CD14-positive monocyte (primary cell): Measurements from ENCODE around the gene TRMT13. TPM values are rescaled to one million over a fixed set of nuclear protein-coding genes. Genes with fewer than 3 reads are reported as not detected.
"Not testable (repeated sequence)": the region's sequence is repeated elsewhere in the genome, so short reads cannot be mapped to it uniquely, and the experiment has no call there.

Experiments
- DNase-seq, 3 donors: peaks; one replicate each; pipeline ENCODE4 v3.0.0-alpha.2; 2011 to 2022
- H2AFZ ChIP-seq: 2 replicates; pipeline ENCODE4 v1.6.0; 2012; ENCODE audit warnings: mild to moderate bottlenecking, low read depth, low read length, inconsistent platforms; ENCODE audit not compliant: insufficient read depth, poor library complexity, severe bottlenecking
- H3K27ac ChIP-seq, 2 donors: 1 replicate in 1 of 2; 2 replicates in 1 of 2; pipeline ENCODE4 v1.5.1; 2012 to 2013; ENCODE audit warnings: low read length in 2 of 2, control low read depth in 1 of 2, inconsistent platforms in 1 of 2, low read depth in 1 of 2, mild to moderate bottlenecking in 1 of 2
- H3K27me3 ChIP-seq, 2 donors: one replicate each; pipeline versions ENCODE4 v1.6.0 to v1.6.1; 2011 to 2013; ENCODE audit warnings: low read length in 2 of 2; ENCODE audit not compliant: control insufficient read depth in 2 of 2, insufficient read depth in 2 of 2
- H3K36me3 ChIP-seq, 2 donors: replicated peaks in 1 of 2; 1 replicate in 1 of 2; 2 replicates in 1 of 2; pipeline versions ENCODE4 v1.5.1 to v1.6.1; 2012 to 2013; ENCODE audit warnings: low read length in 2 of 2, control low read depth in 1 of 2, inconsistent platforms in 1 of 2, mild to moderate bottlenecking in 1 of 2; ENCODE audit not compliant: insufficient read depth in 2 of 2, control insufficient read depth in 1 of 2
- H3K4me1 ChIP-seq, 2 donors: 1 replicate in 1 of 2; 2 replicates in 1 of 2; pipeline versions ENCODE4 v1.5.1 to v1.6.1; 2012 to 2013; ENCODE audit warnings: low read length in 2 of 2, control low read depth in 1 of 2, inconsistent platforms in 1 of 2, mild to moderate bottlenecking in 1 of 2, moderate library complexity in 1 of 2; ENCODE audit not compliant: insufficient read depth in 2 of 2, control insufficient read depth in 1 of 2
- H3K4me2 ChIP-seq: replicated peaks from 2 replicates; pipeline ENCODE3; 2012; ENCODE audit warnings: low read length, moderate library complexity, mild to moderate bottlenecking; ENCODE audit not compliant: poor library complexity, severe bottlenecking; ENCODE audit errors: extremely low read depth
- H3K4me3 ChIP-seq, 3 experiments: fragments of 200-600 bp in 1 of 3; sonication (generic) in 1 of 3; replicated peaks in 1 of 3; 1 replicate in 2 of 3; 2 replicates in 1 of 3; pipeline ENCODE4 v1.5.1; 2011 to 2013; ENCODE audit warnings: low read length in 3 of 3, mild to moderate bottlenecking in 3 of 3, control low read depth in 2 of 3, low read depth in 2 of 3, inconsistent platforms in 1 of 3, moderate library complexity in 1 of 3
- H3K79me2 ChIP-seq: 2 replicates; pipeline ENCODE4 v1.6.0; 2012; ENCODE audit warnings: mild to moderate bottlenecking, control low read depth, inconsistent platforms, low read length, moderate library complexity; ENCODE audit not compliant: insufficient read depth
- H3K9ac ChIP-seq: 2 replicates; pipeline ENCODE4 v1.6.0; 2017; ENCODE audit warnings: low read length, mild to moderate bottlenecking; ENCODE audit not compliant: insufficient read depth, poor library complexity, severe bottlenecking
- H3K9me3 ChIP-seq, 2 donors: replicated peaks in 1 of 2; 1 replicate in 1 of 2; 2 replicates in 1 of 2; pipeline versions ENCODE4 v1.5.1 to v1.6.1; 2012 to 2013; ENCODE audit warnings: low read length in 2 of 2, control low read depth in 1 of 2; ENCODE audit not compliant: control insufficient read depth in 1 of 2, insufficient read depth in 1 of 2
- H4K20me1 ChIP-seq: 2 replicates; pipeline ENCODE4 v1.6.0; 2012; ENCODE audit warnings: mild to moderate bottlenecking, low read length, control low read depth, moderate library complexity; ENCODE audit not compliant: insufficient read depth
- H3K27ac Mint-ChIP-seq, 7 donors: one replicate each; pipeline ENCODE4 v1.8.0; 2020; ENCODE audit warnings: mild to moderate bottlenecking in 7 of 7, mixed read lengths in 7 of 7, moderate library complexity in 6 of 7, inconsistent platforms in 2 of 7
- H3K27me3 Mint-ChIP-seq, 3 donors: one replicate each; pipeline ENCODE4 v1.8.0; 2021 to 2022; ENCODE audit warnings: low read depth in 3 of 3, mild to moderate bottlenecking in 3 of 3, mixed read lengths in 3 of 3, moderate library complexity in 3 of 3, inconsistent platforms in 1 of 3
- H3K36me3 Mint-ChIP-seq, 2 donors: one replicate each; pipeline ENCODE4 v1.8.0; 2020; ENCODE audit warnings: mixed read lengths in 2 of 2, inconsistent platforms in 1 of 2, mild to moderate bottlenecking in 1 of 2
- H3K4me1 Mint-ChIP-seq: one replicate; pipeline ENCODE4 v1.8.0; 2020; ENCODE audit warnings: mild to moderate bottlenecking, mixed read lengths
- H3K4me3 Mint-ChIP-seq, 2 donors: one replicate each; pipeline ENCODE4 v1.8.0; 2020; ENCODE audit warnings: mild to moderate bottlenecking in 2 of 2, mixed read lengths in 2 of 2, moderate library complexity in 1 of 2
- H3K9me3 Mint-ChIP-seq, 7 donors: one replicate each; pipeline ENCODE4 v1.8.0; 2020 to 2022; ENCODE audit warnings: mixed read lengths in 7 of 7, mild to moderate bottlenecking in 6 of 7, moderate library complexity in 6 of 7, inconsistent platforms in 2 of 7
- WGBS: methylation state at CpG from one replicate; pipeline ENCODE4 v1.1.5; 2013; ENCODE audit warnings: missing lambda C conversion rate; ENCODE audit not compliant: insufficient coverage; 5-methylcytosine and 5-hydroxymethylcytosine counted together
- intact Hi-C, 2 donors: fragments of 100-400 bp; cut with micrococcal nuclease; formaldehyde crosslinking; loops; one replicate each; pipeline versions ENCODE4 v1.15.0 to v1.15.1; 2023
- polyA plus RNA-seq, 3 donors: library from polyadenylated mRNA; depleted of rRNA in 1 of 3; unstranded in 2 of 3; stranded (reverse) in 1 of 3; fragments of 300-500 nt in 2 of 3; fragments of >200 nt in 1 of 3; fragmentation: Illumina TruSeq in 2 of 3; gene quantifications; 1 replicate in 2 of 3; 2 replicates in 1 of 3; pipeline ENCODE4 v1.2.3, GENCODE V29; 2012 to 2021
- small RNA-seq: library from RNA; depleted of rRNA; stranded (forward); fragments of <200 nt; gene quantifications from one replicate; pipeline ENCODE3, GENCODE V24; 2012; ENCODE audit warnings: low read depth; ENCODE audit not compliant: insufficient read length
- TF ChIP-seq, protein P1 (sequence below): fragments of 200-600 bp; IDR thresholded peaks from one replicate; pipeline ENCODE4 v1.8.0; 2022; ENCODE audit warnings: antibody characterized with exemption, mild to moderate bottlenecking

The TRMT13 gene
- polyA plus RNA-seq, 3 donors = 2.2 to 8.1 (median 2.3) TPM

DNA sequence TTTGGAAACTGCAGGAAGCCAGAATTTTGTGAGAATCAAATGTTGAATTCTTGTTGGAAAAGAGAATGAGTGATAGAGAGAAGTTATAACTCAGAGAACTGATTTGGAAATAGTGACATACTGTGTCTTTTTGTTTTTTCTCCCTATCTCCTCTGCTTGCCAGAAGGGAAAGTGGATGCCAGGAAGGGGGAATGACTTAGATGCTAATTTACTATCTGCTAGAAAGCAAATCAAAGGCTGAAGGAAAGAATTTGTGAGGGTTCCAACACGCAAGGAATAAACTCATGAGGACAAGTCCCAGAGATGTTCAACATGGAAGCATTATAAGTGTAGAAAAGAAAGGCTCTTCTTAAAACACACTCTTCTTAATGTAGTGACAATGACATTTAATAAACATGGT is 65.6 kb downstream of the TRMT13 start:
- Histone ChIP-seq H3K4me2 (no peak overlapping the region), H3K36me3 (peaks cover 36 to 84% of the 10 kb centered on the region in 2 donors), H2AFZ (no peak overlapping the region), H3K27me3 (no peaks in the 10 kb centered on the region), H3K4me1 (no peaks in the 10 kb centered on the region), H3K9me3 (no peaks in the 10 kb centered on the region), H3K4me3 (no peak overlapping the region), H4K20me1 (no peaks in the 10 kb centered on the region), H3K27ac (no peak overlapping the region), H3K79me2 (no peaks in the 10 kb centered on the region), H3K9ac (no peak overlapping the region)
- Mint-ChIP-seq H3K9me3 (peaks cover 0 to 5% (median 0%) of the 10 kb centered on the region in 7 donors), H3K27ac (no peak overlapping the region), H3K4me1 (no peaks in the 10 kb centered on the region), H3K27me3 (peaks cover 0 to 5% (median 2%) of the 10 kb centered on the region in 3 donors), H3K36me3 (peaks cover 69 to 84% of the 10 kb centered on the region in 2 donors), H3K4me3 (no peak overlapping the region)
- no peak for DNase-seq
- TF ChIP-seq, protein P1, sequence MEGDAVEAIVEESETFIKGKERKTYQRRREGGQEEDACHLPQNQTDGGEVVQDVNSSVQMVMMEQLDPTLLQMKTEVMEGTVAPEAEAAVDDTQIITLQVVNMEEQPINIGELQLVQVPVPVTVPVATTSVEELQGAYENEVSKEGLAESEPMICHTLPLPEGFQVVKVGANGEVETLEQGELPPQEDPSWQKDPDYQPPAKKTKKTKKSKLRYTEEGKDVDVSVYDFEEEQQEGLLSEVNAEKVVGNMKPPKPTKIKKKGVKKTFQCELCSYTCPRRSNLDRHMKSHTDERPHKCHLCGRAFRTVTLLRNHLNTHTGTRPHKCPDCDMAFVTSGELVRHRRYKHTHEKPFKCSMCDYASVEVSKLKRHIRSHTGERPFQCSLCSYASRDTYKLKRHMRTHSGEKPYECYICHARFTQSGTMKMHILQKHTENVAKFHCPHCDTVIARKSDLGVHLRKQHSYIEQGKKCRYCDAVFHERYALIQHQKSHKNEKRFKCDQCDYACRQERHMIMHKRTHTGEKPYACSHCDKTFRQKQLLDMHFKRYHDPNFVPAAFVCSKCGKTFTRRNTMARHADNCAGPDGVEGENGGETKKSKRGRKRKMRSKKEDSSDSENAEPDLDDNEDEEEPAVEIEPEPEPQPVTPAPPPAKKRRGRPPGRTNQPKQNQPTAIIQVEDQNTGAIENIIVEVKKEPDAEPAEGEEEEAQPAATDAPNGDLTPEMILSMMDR = no peak
- intact Hi-C loops = no loop called here
- no CpG with 5 or more reads among the region's 1 CpG for WGBS

DNA sequence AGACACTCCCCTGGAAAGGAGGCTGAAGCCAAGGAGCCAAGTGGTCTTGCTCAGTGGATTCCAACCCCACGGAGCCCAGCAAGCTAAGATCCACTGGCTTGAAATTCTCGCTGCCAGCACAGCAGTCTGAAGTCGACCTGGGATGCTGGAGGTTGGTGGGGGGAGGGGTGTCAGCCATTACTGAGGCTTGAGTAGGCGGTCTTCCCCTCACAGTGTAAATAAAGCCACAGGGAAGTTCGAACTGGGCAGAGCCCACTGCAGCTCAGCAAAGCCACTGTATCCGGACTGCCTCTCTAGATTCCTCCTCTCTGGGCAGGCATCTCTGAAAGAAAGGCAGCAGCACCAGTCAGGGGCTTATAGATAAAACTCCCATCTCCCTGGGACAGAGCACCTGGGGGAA is 67.1 kb downstream of the TRMT13 start:
- H3K79me2 ChIP-seq, H3K4me3 ChIP-seq, H3K27me3 Mint-ChIP-seq, H2AFZ ChIP-seq, H3K4me3 Mint-ChIP-seq, DNase-seq, H3K27ac Mint-ChIP-seq, intact Hi-C loops, H3K27me3 ChIP-seq, H3K9ac ChIP-seq, H3K4me1 Mint-ChIP-seq, H3K4me1 ChIP-seq, H3K4me2 ChIP-seq, H3K9me3 Mint-ChIP-seq, H3K27ac ChIP-seq, H4K20me1 ChIP-seq, H3K9me3 ChIP-seq: not testable (repeated sequence)
- H3K36me3 ChIP-seq = peaks cover 33 to 76% of the 10 kb centered on the region in 2 donors
- H3K36me3 Mint-ChIP-seq = peaks cover 84 to 91% of the 10 kb centered on the region in 2 donors
- 100% methylated on average over 2 of the region's 6 CpGs for WGBS

Small RNA genes lying within 50 kb of the gene (small RNA-seq; reads per million reads assigned to genes)
- gene AC093019.1 (not detected), gene RPL23AP90 (not detected)

Other genes starting within 250 kb of the TRMT13 start
- gene SLC35A3, start 163.2 kb upstream of the TRMT13 start, polyA plus RNA-seq = 10 to 100 TPM; 10.1 to 14.3 (median 13.0) TPM
- gene SASS6, start 233 bp upstream of the TRMT13 start, polyA plus RNA-seq = under 1 TPM; 0.53 to 0.98 (median 0.93) TPM
- 1 to 10 TPM in 1 of 3 donors, under 1 TPM in 1, not detected in 1; 0.39 to 1.6 TPM for gene LRRC39, start 45.1 kb downstream of the TRMT13 start, polyA plus RNA-seq
- gene DBT, start 116.7 kb downstream of the TRMT13 start, polyA plus RNA-seq = 1 to 10 TPM; 1.1 to 2.7 (median 1.5) TPM
- 10 to 100 TPM; 11.7 to 18.3 (median 17.9) TPM for gene RTCA, start 133.1 kb downstream of the TRMT13 start, polyA plus RNA-seq
- gene CDC14A, start 219.3 kb downstream of the TRMT13 start, polyA plus RNA-seq = 1 to 10 TPM; 4.2 to 9.2 (median 6.1) TPM